Measurements from ENCODE around the gene HOMER2.

- TF ChIP-seq CTCF (IDR thresholded peaks at IDR 0.05) (no peak), POLR2A (IDR thresholded peaks at IDR 0.05) (no peak)
Observed at GRCh38 chr15:82828075-82828474, 124.4 kb downstream of the HOMER2 start.
